Upper lobe of left lung (tissue), 6 donors: ENCODE data around the gene SNAPIN. TPM values are rescaled to one million over a fixed set of nuclear protein-coding genes. Genes with fewer than 3 reads are reported as not detected.
A peak's percentile ranks its signal among the peaks of the same experiment; 100 is the strongest.

Experiments
- ATAC-seq, 2 donors: fragments of 200-7000 bp; cut with Tn5 transposase; one replicate each; pipeline ENCODE4 v1.9.1; 2022; ENCODE audit warnings: mild to moderate bottlenecking in 2 of 2, moderate library complexity in 2 of 2; ENCODE audit not compliant: low FRiP score in 2 of 2
- DNase-seq, 2 donors: peaks; one replicate each; pipeline ENCODE4 v3.0.0-alpha.2; 2019 to 2020
- H3K27ac ChIP-seq, 4 donors: fragments of 200-600 bp; sonication (generic); one replicate each; pipeline ENCODE4 v1.5.1; 2016 to 2019
- H3K27me3 ChIP-seq, 4 donors: fragments of 200-600 bp; sonication (generic); one replicate each; pipeline ENCODE4 v1.5.1; 2017 to 2019
- H3K36me3 ChIP-seq, 4 donors: fragments of 200-600 bp; sonication (generic); one replicate each; pipeline ENCODE4 v1.5.1; 2016 to 2019
- H3K4me1 ChIP-seq, 4 donors: fragments of 200-600 bp; sonication (generic); one replicate each; pipeline ENCODE4 v1.5.1; 2018 to 2019
- H3K4me3 ChIP-seq, 4 donors: fragments of 200-600 bp; sonication (generic); one replicate each; pipeline ENCODE4 v1.5.1; 2017 to 2019; ENCODE audit warnings: mild to moderate bottlenecking in 2 of 4, moderate library complexity in 1 of 4
- H3K9me3 ChIP-seq, 4 donors: fragments of 200-600 bp; sonication (generic); one replicate each; pipeline ENCODE4 v1.5.1; 2018 to 2019
- CTCF ChIP-seq, 6 experiments: fragments of 450-650 bp in 4 of 6; fragments of 200-600 bp in 2 of 6; sonication (generic) in 2 of 6; IDR thresholded peaks; one replicate each; pipeline ENCODE4 v1.5.1; 2016 to 2019; ENCODE audit warnings: antibody characterized with exemption in 6 of 6
- EP300 ChIP-seq, 4 donors: sonication (generic); formaldehyde crosslinking; IDR thresholded peaks; one replicate each; pipeline ENCODE4 v1.5.1; 2017; ENCODE audit warnings: antibody characterized with exemption in 4 of 4, control low read depth in 2 of 4
- POLR2A ChIP-seq, 4 donors: fragments of 450-650 bp; IDR thresholded peaks; one replicate each; pipeline ENCODE4 v1.5.1; 2016 to 2017; ENCODE audit warnings: antibody characterized with exemption in 4 of 4, mild to moderate bottlenecking in 2 of 4
- POLR2AphosphoS5 ChIP-seq, 2 donors: sonication (generic); formaldehyde crosslinking; IDR thresholded peaks; one replicate each; pipeline ENCODE4 v1.5.1; 2017; ENCODE audit warnings: antibody characterized with exemption in 2 of 2
- WGBS, 2 donors: methylation state at CpG; one replicate each; pipeline ENCODE4 v1.1.5; 2017 to 2018; 5-methylcytosine and 5-hydroxymethylcytosine counted together
- total RNA-seq, 6 donors: library from RNA; depleted of rRNA in 4 of 6; stranded (reverse); fragments of >200 nt in 4 of 6; gene quantifications; one replicate each; pipeline versions ENCODE4 v1.1.0 to v1.2.1, GENCODE V29; 2016 to 2021
- donor health status: DM: no; HTN: no; CAD: no; lungs with moderate emphysema.
- donor health status: DM: no; HTN: yes; CAD: no; lungs with severe emphysema.

Gene SNAPIN
- total RNA-seq, 6 donors from 2014 or later = 13.5 to 44.4 (median 35.2) TPM

- Histone ChIP-seq H3K9me3 (no peaks in the 10 kb centered on the region), H3K27ac (peak overlapping the region; percentile 86 to 95 (median 95)), H3K36me3 (peaks cover 0 to 9% (median 1%) of the 10 kb centered on the region in 4 donors), H3K27me3 (no peaks in the 10 kb centered on the region), H3K4me1 (peaks cover 38 to 69% (median 47%) of the 10 kb centered on the region in 4 donors), H3K4me3 (peak overlapping the region; percentile 24 to 66 (median 46))
- DNase-seq (no peak), ATAC-seq (no peak)
- WGBS, 2 donors = 37 to 66% methylated on average over 3 of the region's 3 CpGs
- TF ChIP-seq POLR2AphosphoS5 (IDR thresholded peaks at IDR 0.05) (no peak), POLR2A (IDR thresholded peaks at IDR 0.05) (no peak)
Observed at GRCh38 chr1:153626477-153626903, 32.0 kb upstream of the SNAPIN start.

DNA sequence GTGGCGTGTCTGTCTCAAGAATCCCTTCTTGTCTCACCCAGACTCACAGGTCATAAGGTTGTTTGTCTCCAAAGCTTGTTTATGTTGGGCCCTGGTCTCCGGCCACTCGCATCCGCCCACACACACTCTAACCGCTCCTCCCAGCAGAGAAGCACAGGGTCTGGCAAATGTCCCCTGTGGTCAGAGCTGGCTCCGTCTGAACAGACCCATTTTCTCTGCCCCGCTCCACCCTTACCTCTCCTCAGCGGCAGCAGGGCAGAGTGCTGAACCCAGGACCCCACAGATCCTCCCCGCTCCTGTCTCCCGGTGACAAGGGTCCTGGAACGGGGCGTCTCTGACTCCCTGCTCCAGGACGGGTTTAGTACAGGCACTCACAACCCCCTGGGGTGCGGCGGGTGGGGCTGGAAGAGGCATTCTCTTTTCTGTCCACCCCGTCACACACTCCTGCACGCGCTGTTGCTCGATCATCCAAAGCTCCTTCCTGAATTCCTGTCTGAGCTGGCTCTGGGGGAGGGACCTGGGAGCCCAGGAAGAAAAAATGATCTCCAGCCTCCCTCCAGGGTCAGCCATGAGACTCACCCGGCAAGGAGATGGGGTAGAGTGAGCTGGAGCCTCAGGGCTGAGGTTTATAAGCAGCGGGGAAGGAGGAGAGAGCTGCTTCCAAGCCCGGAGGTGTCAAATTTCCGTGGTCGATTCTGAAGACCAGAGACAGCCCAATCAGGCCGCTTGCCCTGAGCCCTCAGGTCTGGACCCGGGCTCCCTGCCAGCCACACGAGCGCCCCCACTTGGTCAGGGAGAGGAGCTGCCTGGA, 31.4 kb upstream of the SNAPIN start, which contains the start of gene S100A13:
Gene S100A13, minus strand, starts transcription at position 602 of the 811 bp plus-strand sequence. CDS start 1,033 bp downstream, outside the sequence.
- peak in 1 of 4 donors; percentile 34 for TF ChIP-seq EP300 (IDR thresholded peaks at IDR 0.05)
- TF ChIP-seq CTCF (IDR thresholded peaks at IDR 0.05) = peak in 4 of 6 experiments; percentile 59 to 83 (median 68)
- TF ChIP-seq POLR2A (IDR thresholded peaks at IDR 0.05) = peak in 3 of 4 donors; percentile 22 to 72 (median 66)
- TF ChIP-seq POLR2AphosphoS5 (IDR thresholded peaks at IDR 0.05) = peak; percentile 45 to 79
- WGBS, 2 donors = 36 to 37% methylated on average over 13 to 28 of the region's 28 CpGs
- Histone ChIP-seq H3K27me3 (no peaks in the 10 kb centered on the region), H3K4me3 (peak within 1 kb of the TSS; percentile 24 to 66 (median 46)), H3K36me3 (peaks cover 0 to 6% (median 1%) of the 10 kb centered on the region in 4 donors), H3K9me3 (no peaks in the 10 kb centered on the region), H3K27ac (peak within 1 kb of the TSS; percentile 86 to 95 (median 95)), H3K4me1 (peaks cover 38 to 74% (median 47%) of the 10 kb centered on the region in 4 donors)
- peak; percentile 89 to 94 for DNase-seq
- ATAC-seq = peak; percentile 81 to 88

DNA sequence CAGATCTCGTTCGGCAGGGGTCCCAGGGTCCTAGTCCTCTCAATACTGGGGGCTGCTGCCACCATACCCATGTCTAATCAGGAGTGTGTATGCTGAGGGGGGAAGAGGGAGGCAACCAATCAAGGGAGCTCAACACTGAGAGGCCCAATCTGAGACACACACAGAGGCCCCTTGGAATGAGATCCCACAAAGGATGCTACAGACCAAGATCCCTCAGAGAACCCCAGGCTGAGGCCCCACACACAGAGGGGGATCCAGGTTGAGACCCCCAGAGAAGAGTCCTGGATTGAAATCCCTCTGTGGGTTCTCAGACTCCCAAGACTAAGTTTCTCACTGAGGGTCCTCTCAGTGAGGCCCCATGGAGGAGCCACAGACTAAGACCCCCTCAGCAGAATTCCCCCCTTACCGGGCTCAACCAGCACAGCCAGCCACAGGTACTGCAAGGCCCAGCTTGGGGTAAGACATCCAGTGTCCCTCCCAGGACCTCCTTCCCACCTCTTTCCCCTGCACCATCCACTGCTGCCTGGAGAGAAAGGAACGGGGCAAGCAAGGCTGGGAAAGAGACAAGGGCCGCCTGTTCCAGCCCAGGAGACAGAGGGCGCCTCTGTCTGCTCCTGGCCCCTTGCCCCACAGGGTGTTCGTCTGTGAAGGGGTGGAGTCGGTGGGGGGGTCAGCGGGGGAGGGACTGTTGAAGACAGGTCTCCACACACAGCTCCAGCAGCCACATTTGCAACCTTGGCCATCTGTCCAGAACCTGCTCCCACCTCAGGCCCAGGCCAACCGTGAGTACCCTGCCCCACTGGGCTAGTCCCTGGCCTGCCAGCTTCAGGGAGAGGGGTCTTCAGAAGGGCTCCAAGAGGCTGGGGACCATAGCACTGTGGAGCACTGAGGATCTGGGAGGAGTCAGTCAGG, 30.5 kb upstream of the SNAPIN start, which contains the start of gene S100A1:
Gene S100A1, plus strand, starts transcription at position 720 of the 912 bp plus-strand sequence. CDS start 2,088 bp downstream, outside the sequence.
- peaks cover 37 to 82% (median 50%) of the 10 kb centered on the region in 4 donors for H3K4me1 ChIP-seq

DNA sequence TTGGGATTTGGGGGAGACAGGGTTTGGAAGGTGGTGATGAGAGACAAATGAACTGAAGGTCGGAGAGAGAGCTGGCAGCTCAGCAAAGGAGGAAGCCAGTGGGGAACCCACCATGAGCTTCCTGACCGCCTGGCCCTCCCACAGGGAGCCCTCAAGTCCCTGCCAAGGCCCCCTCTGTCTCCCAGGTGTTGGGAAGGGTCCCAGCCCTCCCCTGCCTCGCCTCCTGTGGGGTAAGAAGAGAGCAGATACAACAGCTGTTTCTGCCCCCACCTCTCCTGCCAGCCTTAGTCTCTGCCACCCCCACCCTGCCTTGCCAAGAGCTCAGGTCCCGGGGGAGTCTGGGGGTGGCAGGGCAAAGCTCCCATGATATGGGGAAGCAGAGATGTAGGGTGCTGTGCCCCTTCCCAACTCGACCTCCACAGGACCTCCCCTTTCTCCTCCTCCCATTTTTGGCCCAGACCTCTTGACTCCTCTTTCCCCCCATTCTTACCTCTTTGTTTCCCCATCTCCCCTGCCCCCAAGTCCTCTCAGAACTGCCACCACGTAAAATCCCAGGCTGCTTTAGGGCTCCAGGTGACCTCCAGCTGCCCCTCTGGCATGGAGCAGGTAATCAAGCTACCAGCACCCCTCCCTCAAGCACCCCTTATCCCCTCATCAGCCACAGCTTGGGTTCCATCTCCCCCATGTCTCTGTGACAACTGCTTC, 29.7 kb upstream of the SNAPIN start:
- ATAC-seq = no peak
- Histone ChIP-seq H3K4me1 (peaks cover 40 to 88% (median 50%) of the 10 kb centered on the region in 4 donors), H3K9me3 (no peaks in the 10 kb centered on the region), H3K27ac (peak overlapping the region in 3 of 4 donors; percentile 95), H3K27me3 (no peaks in the 10 kb centered on the region), H3K4me3 (no peak overlapping the region), H3K36me3 (peaks cover 0 to 2% (median 0%) of the 10 kb centered on the region in 4 donors)
- WGBS, 2 donors = 73 to 78% methylated on average over 5 to 6 of the region's 6 CpGs
- no peak for DNase-seq
- TF ChIP-seq CTCF (IDR thresholded peaks at IDR 0.05) = no peak
- no peak for TF ChIP-seq POLR2AphosphoS5 (IDR thresholded peaks at IDR 0.05)

More for the DNA sequence above, 30.5 kb upstream of the SNAPIN start, which contains the start of gene S100A1:
- Histone ChIP-seq H3K9me3 (no peaks in the 10 kb centered on the region), H3K36me3 (peaks cover 0 to 5% (median 1%) of the 10 kb centered on the region in 4 donors), H3K27me3 (no peaks in the 10 kb centered on the region), H3K27ac (peak within 1 kb of the TSS; percentile 86 to 95 (median 95)), H3K4me3 (peak within 1 kb of the TSS in 3 of 4 donors; percentile 39 to 66 (median 52))
- 60 to 87% methylated on average over 3 to 10 of the region's 10 CpGs for WGBS, 2 donors
- DNase-seq (no peak), ATAC-seq (no peak)
- no peak for TF ChIP-seq POLR2AphosphoS5 (IDR thresholded peaks at IDR 0.05)
- TF ChIP-seq CTCF (IDR thresholded peaks at IDR 0.05) = peak in 2 of 6 experiments; percentile 61 to 64
- no peak for TF ChIP-seq POLR2A (IDR thresholded peaks at IDR 0.05)
- TF ChIP-seq EP300 (IDR thresholded peaks at IDR 0.05) = no peak
